Measurements from ENCODE around the gene FAM149A. TPM values are rescaled to one million over a fixed set of nuclear protein-coding genes. Genes with fewer than 3 reads are reported as not detected.

FAM149A gene
- total RNA-seq, 1 donor from 2014 or later = 0.78 TPM

- intact Hi-C loops (cut with micrococcal nuclease) = no loop called here
Observed at GRCh38 chr4:186104890-186105646, 564 bp downstream of the FAM149A start.

GRCh38 chr4:186105647-186106321, 1.3 kb downstream of the FAM149A start:
- intact Hi-C loops (cut with micrococcal nuclease) = no loop called here

GRCh38 chr4:186107947-186108346, 3.4 kb downstream of the FAM149A start:
- intact Hi-C loops (cut with micrococcal nuclease) = no loop called here

GRCh38 chr4:186108391-186108790, 3.9 kb downstream of the FAM149A start:
- intact Hi-C loops (cut with micrococcal nuclease) = no loop called here

- intact Hi-C loops (cut with micrococcal nuclease) = no loop called here
Observed at GRCh38 chr4:186109245-186109644, 4.7 kb downstream of the FAM149A start.

- intact Hi-C loops (cut with micrococcal nuclease) = no loop called here
Observed at GRCh38 chr4:186116697-186117096, 12.2 kb downstream of the FAM149A start.

- intact Hi-C loops (cut with micrococcal nuclease) = no loop called here
Observed at GRCh38 chr4:186118582-186118981, 14.1 kb downstream of the FAM149A start.

- intact Hi-C loops (cut with micrococcal nuclease) = no loop called here
Observed at GRCh38 chr4:186121057-186121456, 16.6 kb downstream of the FAM149A start.

GRCh38 chr4:186128842-186129241, 24.3 kb downstream of the FAM149A start:
- intact Hi-C loops (cut with micrococcal nuclease) = no loop called here

GRCh38 chr4:186131935-186132334, 27.4 kb downstream of the FAM149A start:
- intact Hi-C loops (cut with micrococcal nuclease) = loop anchor here (10.0 kb wide), 1 partner anchor 97 kb away; no protein-coding TSS in a partner anchor

- intact Hi-C loops (cut with micrococcal nuclease) = loop anchor here (10.0 kb wide), 1 partner anchor 98 kb away; no protein-coding TSS in a partner anchor
Observed at GRCh38 chr4:186132577-186133242, 28.2 kb downstream of the FAM149A start.

- intact Hi-C loops (cut with micrococcal nuclease) = loop anchor here (10.0 kb wide), 1 partner anchor 99 kb away; no protein-coding TSS in a partner anchor
Observed at GRCh38 chr4:186134257-186134656, 29.8 kb downstream of the FAM149A start.

GRCh38 chr4:186134861-186135260, 30.4 kb downstream of the FAM149A start:
- intact Hi-C loops (cut with micrococcal nuclease) = loop anchor here (10.0 kb wide), 1 partner anchor 100 kb away; no protein-coding TSS in a partner anchor

GRCh38 chr4:186137196-186137794, 32.8 kb downstream of the FAM149A start:
- intact Hi-C loops (cut with micrococcal nuclease) = loop anchor here (1.0 to 10.0 kb wide), 3 partner anchors 69 to 496 kb away; no protein-coding TSS in a partner anchor

GRCh38 chr4:186144198-186144945, 39.9 kb downstream of the FAM149A start:
- intact Hi-C loops (cut with micrococcal nuclease) = loop anchor here (2.0 kb wide), 1 partner anchor 46 kb away; the partner anchor contains the start of gene CYP4V2

GRCh38 chr4:186144946-186145569, 40.6 kb downstream of the FAM149A start:
- intact Hi-C loops (cut with micrococcal nuclease) = loop anchor here (2.0 kb wide), 1 partner anchor 46 kb away; the partner anchor contains the start of gene CYP4V2

- intact Hi-C loops (cut with micrococcal nuclease) = no loop called here
Observed at GRCh38 chr4:186146458-186146857, 42.0 kb downstream of the FAM149A start.

GRCh38 chr4:186148336-186148975, 44.0 kb downstream of the FAM149A start:
- intact Hi-C loops (cut with micrococcal nuclease) = no loop called here

GRCh38 chr4:186149872-186150271, 45.4 kb downstream of the FAM149A start:
- intact Hi-C loops (cut with micrococcal nuclease) = loop anchor here (5.0 kb wide), 1 partner anchor 437 kb away; no protein-coding TSS in a partner anchor

All from T-helper 1 cell treated with Interleukin-12 subunit alpha and Interleukin-12 subunit beta and Interleukin-4 antibody, amounts not matched to agents 30 ng/mL and 1 ng/mL, for 36 hours (primary cell).